Esophagus mucosa (tissue), 1 donor: ENCODE data around the gene NBPF12. TPM values are rescaled to one million over a fixed set of nuclear protein-coding genes. Genes with fewer than 3 reads are reported as not detected.
"Not testable (repeated sequence)": the region's sequence is repeated elsewhere in the genome, so short reads cannot be mapped to it uniquely, and the experiment has no call there.

ENCODE experiments used
- ATAC-seq: fragments of 200-7000 bp; cut with Tn5 transposase; one replicate; pipeline ENCODE4 v1.9.1; 2020
- total RNA-seq: library from RNA; stranded (reverse); gene quantifications from one replicate; pipeline ENCODE4 v1.2.4, GENCODE V29; 2023
- donor health status: DM: yes; HTN: yes; CAD: no.

Gene NBPF12
- total RNA-seq, 1 donor from 2014 or later = 4.7 TPM

- ATAC-seq = not testable (repeated sequence)
Observed at GRCh38 chr1:146985855-146986254, 47.7 kb downstream of the NBPF12 start.

GRCh38 chr1:146986450-146986849 lies 48.3 kb downstream of the NBPF12 start:
- not testable (repeated sequence) for ATAC-seq

DNA sequence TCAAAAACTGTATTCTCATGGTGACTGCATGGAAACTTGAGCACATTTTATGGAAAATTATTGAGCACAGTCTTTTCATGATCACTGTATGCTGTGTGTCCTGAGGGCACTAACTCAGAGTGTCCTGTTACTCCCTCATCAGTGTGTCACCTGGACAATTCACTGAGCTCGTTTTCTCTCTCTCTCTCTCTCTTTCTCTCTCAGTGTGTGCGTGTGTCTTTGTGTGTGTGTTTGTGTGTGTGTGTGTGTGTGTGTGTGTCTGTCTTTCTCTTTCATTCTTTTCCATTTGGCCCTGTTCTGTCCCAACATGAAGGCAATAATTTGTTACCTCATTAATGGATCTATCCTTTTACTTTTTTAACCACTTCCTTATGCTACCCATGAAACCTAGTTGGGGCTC lies 49.4 kb downstream of the NBPF12 start:
- not testable (repeated sequence) for ATAC-seq

- ATAC-seq = not testable (repeated sequence)
Observed at GRCh38 chr1:146989455-146989854, 51.3 kb downstream of the NBPF12 start.

DNA sequence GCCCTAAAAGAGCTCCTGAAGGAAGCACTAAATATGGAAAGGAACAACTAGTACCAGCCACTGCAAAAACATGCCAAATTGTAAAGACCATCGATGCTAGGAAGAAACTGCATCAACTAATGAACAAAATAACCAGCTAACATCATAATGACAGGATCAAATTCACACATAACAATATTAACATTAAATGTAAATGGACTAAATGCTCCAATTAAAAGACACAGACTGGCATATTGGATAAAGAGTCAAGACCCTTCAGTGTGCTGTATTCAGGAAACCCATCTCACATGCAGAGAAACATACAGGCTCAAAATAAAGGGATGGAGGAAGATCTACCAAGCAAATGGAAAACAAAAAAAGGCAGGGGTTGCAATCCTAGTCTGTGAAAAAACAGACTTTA lies 70.4 kb downstream of the NBPF12 start:
- ATAC-seq = not testable (repeated sequence)

- not testable (repeated sequence) for ATAC-seq
Observed at GRCh38 chr1:147026975-147027374, 88.9 kb downstream of the NBPF12 start.

GRCh38 chr1:147030066-147030653 lies 92.0 kb downstream of the NBPF12 start:
- not testable (repeated sequence) for ATAC-seq

- no peak for ATAC-seq
Observed at GRCh38 chr1:147039916-147040315, 101.8 kb downstream of the NBPF12 start.

GRCh38 chr1:147042891-147043290 lies 104.8 kb downstream of the NBPF12 start:
- not testable (repeated sequence) for ATAC-seq

DNA sequence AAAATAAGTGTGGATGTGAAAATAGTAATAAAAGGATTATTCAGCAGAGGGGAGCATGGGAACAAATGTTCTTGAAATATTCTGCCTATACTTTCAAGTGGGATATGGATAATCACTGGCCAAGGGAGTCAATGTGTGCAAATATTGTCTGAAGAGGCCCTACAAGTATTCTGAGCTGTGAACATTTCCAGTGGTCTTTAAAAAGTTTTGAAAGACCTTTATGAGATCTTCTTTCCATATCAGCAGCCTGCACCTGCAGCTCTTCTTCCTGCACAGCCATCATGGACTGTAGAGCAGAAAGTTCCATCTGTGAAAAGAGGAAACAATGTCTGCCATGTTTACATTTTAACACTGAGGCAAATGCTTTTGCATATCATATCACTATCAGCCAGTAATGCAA lies 106.4 kb downstream of the NBPF12 start:
- not testable (repeated sequence) for ATAC-seq

Other genes starting within 250 kb of the NBPF12 start
- gene PRKAB2, start 234.1 kb downstream of the NBPF12 start, total RNA-seq = 6.5 TPM